HG03378 (cell line): ENCODE data around the gene APBA2.
"Not testable (repeated sequence)": the region's sequence is repeated elsewhere in the genome, so short reads cannot be mapped to it uniquely, and the experiment has no call there.

Experiments used
- ATAC-seq: cut with Tn5 transposase; IDR thresholded peaks from one replicate; pipeline ENCODE4 v1.9.1; 2021; ENCODE audit warnings: mild to moderate bottlenecking, moderate library complexity; ENCODE audit not compliant: unreplicated experiment

The APBA2 gene

GRCh38 chr15:29031502-29032228, 145.9 kb downstream of the APBA2 start:
- ATAC-seq = no peak

DNA sequence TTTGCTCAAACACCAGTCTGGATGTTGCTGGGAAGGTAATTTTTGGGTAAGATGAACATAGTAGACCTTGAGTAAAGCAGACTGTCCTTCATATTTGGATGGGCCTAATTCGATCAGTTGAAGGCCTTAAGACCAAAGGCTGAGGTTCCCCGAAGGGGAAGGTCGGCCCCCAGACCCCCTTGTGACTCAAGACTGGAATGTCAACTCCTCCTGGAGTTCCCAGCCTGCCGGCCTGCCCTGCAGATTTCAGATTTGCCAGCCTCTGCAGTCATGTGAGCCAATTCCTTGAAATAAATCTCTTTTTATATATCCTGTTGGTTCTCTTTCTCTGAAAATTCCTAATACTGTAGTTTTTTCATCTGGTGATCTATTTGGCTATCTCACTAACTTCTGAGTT, 146.5 kb downstream of the APBA2 start:
- ATAC-seq = no peak

DNA sequence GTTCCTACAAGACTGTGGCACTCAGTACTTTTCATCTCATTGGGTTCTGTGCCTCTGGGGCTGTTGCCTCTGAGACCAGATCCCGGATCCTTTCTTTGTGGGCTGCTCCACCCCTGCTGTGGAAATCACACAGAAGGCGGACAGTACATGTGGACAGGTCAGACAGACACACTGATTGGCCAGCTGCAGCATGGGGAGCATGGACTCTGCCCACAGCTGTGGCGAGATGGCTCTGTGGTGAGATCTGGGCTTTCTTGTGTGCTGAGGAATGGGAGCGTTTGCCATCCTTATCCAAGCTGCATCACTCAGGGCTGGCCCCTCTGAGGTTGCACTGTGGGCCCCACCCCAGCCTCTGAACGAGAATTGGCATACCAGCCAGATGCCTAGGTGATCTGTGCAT, 147.0 kb downstream of the APBA2 start:
- ATAC-seq = no peak

DNA sequence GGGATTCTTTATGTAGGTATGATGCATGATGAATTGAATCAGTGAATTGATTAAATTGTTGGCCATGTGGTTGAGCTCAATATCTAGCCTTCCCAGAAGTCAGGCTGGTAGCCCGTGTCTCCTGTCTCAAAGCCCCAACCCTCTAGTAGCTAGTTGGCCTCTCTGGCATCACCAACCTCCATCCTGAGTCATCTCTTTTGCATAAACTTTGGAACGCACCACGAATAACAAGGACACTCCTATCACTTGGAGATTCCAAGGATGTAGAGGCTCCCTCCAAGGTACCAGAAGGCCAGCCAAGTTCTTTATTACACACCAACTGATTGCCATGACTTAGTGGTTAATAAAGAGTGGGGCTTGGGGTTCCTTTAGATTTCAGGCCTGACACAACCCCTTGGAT, 148.4 kb downstream of the APBA2 start:
- ATAC-seq = no peak

GRCh38 chr15:29034593-29035335, 149.0 kb downstream of the APBA2 start:
- ATAC-seq = no peak

- ATAC-seq = no peak
Measured at GRCh38 chr15:29035336-29036285, 149.8 kb downstream of the APBA2 start.

- ATAC-seq = no peak
Measured at GRCh38 chr15:29037997-29038705, 152.4 kb downstream of the APBA2 start.

GRCh38 chr15:29039466-29040369, 153.9 kb downstream of the APBA2 start:
- no peak for ATAC-seq

GRCh38 chr15:29040370-29040751, 154.6 kb downstream of the APBA2 start:
- no peak for ATAC-seq

- no peak for ATAC-seq
Measured at GRCh38 chr15:29043736-29044502, 158.1 kb downstream of the APBA2 start.

DNA sequence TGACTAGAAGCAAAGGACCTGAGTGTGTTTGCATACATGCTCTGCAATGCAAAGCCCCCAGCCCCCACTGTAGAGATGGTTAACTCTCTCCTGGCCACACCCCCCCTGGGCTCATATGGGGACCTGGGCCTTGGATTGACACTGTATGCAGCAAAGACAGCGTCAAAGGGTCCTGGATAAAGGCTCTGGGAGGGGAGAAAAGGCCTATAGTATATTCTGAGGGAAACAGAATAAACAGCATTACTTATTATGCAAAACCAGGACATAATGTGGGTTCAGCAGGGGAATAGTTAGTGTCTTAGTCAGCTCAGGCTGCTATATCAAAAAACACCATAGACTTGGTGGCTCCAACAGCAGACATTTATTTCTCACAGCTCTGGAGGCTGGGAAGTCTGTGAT, 158.7 kb downstream of the APBA2 start:
- no peak for ATAC-seq

- not testable (repeated sequence) for ATAC-seq
Measured at GRCh38 chr15:29045161-29045560, 159.4 kb downstream of the APBA2 start.

DNA sequence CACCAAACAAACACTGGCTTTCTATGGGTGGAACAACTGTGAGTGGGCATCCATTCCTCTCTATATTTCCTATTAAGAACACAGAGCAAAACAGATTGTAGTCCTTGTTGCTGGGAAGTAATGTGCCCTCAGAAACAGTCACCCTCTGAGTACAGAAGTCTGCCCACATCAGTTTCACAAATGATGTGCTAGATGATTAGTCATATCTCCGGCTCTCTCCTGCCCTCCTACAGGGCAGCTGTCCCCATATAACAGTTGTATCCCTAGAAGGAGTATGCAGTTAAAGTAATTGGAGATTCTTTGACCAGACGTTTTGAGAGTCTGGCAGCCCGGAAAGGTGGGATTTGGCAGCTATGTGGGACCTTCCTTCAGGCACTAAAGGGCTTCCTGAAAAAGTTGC, 159.9 kb downstream of the APBA2 start:
- ATAC-seq = no peak

DNA sequence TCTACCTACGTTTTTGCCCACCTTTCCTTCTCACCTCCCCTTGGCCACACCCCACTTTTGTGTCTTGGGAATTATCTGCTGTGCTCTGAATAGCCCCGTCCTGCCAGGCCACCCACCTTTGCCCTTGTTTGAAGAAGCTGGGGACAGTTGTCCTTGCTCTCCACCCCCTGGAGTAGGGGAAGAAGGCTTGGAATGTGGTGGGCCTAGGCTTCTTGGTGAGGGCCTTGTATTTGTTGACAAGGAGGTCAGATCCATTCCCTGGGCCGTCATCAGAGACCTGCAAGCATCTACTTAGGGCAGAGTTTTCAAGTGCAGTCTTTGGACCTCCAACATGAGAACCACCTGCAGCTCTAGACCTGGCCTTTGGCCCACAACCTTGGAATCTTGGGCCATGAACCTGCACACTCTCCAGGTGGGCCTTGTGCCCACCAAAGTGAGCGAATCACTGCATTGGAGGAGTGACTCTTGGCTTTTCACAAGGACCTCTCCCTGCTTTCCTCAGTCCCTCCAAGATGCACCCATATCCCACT, 160.6 kb downstream of the APBA2 start:
- no peak for ATAC-seq

- ATAC-seq = no peak
Measured at GRCh38 chr15:29046977-29047376, 161.2 kb downstream of the APBA2 start.

GRCh38 chr15:29048011-29048410, 162.2 kb downstream of the APBA2 start:
- ATAC-seq = no peak

DNA sequence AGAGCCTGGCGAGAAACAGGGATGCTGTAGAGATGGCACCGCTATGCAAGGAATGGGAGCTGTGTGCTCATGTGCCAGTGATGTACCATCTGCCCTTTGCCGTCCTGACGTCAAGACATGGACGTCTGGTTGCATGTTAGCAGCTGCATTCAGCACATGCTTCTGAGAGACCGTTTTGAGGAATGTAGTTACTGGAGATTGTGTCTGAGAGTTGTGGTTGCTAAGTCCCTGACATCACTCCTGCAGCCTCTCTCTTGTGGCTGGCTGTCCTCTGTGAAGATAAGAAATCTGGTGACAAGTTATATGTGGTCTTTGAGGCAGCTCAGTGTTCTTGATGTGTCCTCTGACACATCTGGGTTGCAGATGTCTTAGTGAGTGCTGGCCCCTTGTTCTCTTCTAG, 165.1 kb downstream of the APBA2 start:
- no peak for ATAC-seq

GRCh38 chr15:29051422-29051821, 165.6 kb downstream of the APBA2 start:
- ATAC-seq = no peak

DNA sequence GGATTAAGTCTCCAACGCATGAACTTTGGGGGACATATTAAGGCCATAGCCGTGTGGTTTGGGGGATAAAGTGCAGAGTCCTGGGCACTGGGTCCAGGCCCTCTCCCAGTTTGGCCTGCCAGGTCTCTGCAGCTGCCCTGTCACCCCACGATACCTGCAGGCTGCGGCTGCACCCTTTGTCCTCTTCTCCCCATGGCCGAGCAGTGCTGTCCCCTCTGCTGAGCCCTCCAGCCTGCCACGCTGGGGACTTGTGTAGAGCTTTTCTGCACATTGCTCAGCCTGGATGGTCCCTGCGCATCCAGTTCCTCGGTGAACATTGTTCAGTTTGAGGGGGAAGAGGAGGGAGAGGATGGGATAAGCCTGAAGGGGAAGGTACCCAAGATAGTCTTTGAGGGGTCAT, 167.2 kb downstream of the APBA2 start:
- no peak for ATAC-seq
